ENCODE measurements around the gene ZNF385B.
A peak's percentile ranks its signal among the peaks of the same experiment; 100 is the strongest.

The ZNF385B gene

DNA sequence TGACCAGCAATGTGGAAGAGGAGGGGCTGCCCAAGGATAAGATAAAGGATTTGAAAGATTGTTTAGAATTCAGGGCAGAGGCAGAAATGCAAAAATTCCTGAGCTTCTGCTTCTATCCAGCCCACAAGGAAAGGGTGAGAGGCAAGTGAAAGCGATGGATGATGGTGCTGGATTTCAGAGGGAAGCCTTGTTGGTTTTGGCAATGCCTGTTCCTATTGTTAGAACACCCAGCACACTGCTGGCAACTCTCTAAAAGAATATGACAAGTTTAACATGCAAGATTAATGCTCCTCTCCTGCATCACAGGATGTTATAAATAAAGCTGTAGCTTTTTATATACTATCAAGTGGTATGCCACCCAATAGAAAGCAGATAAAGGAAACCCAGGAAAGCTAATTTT, 92.6 kb downstream of the ZNF385B start:
- TF ChIP-seq, protein P1, sequence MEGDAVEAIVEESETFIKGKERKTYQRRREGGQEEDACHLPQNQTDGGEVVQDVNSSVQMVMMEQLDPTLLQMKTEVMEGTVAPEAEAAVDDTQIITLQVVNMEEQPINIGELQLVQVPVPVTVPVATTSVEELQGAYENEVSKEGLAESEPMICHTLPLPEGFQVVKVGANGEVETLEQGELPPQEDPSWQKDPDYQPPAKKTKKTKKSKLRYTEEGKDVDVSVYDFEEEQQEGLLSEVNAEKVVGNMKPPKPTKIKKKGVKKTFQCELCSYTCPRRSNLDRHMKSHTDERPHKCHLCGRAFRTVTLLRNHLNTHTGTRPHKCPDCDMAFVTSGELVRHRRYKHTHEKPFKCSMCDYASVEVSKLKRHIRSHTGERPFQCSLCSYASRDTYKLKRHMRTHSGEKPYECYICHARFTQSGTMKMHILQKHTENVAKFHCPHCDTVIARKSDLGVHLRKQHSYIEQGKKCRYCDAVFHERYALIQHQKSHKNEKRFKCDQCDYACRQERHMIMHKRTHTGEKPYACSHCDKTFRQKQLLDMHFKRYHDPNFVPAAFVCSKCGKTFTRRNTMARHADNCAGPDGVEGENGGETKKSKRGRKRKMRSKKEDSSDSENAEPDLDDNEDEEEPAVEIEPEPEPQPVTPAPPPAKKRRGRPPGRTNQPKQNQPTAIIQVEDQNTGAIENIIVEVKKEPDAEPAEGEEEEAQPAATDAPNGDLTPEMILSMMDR (IDR thresholded peaks at IDR 0.05; ENCODE audit: insufficient read depth, low read depth, low read length, missing control alignments) = no peak
- no peak overlapping the region for H3K4me3 ChIP-seq (ENCODE audit: low read depth, low read length)
- no peak for DNase-seq (ENCODE audit: low read depth)

DNA sequence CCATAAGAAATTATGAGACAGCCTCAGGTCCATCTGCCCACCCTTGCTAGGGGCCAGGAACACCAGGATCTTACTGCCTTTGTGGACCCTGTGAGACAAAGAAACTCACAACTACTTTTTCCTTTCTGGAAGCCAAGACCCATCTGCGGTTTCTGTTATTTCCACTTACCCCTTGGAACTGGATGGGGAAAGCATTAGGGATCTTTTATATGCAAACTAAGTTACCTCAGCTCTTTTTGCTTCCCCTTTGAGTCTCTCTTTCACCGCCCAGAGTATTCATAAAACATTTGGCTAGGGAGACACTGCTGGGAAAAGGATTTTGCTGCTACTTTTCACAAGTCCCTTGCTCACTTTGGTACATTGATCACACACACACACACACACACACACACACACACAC, 95.7 kb downstream of the ZNF385B start:
- TF ChIP-seq, protein P1 (IDR thresholded peaks at IDR 0.05; ENCODE audit: insufficient read depth, low read depth, low read length, missing control alignments) = no peak
- H3K4me3 ChIP-seq (ENCODE audit: low read depth, low read length) = no peak overlapping the region
- no peak for DNase-seq (ENCODE audit: low read depth)

DNA sequence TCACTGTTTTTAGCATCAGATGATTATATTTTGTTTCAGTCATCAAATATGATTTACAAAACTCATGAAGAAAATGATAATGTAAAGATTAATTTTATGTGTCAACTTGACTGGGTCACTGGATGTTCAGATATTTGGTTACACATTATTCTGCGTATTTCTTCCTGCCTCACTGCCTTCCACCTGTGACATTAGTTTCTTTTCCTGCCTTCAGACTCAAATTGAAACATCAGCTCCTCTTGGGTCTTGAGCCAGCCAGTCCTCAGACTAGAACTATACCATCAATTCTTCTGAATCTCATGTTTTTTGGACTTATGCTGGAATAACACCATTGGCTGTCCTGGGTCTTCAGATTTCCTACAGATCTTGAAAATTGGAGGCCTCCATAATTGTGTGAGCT, 96.7 kb downstream of the ZNF385B start:
- DNase-seq (ENCODE audit: low read depth) = peak; percentile 17
- TF ChIP-seq, protein P1 (IDR thresholded peaks at IDR 0.05; ENCODE audit: insufficient read depth, low read depth, low read length, missing control alignments) = no peak
- H3K4me3 ChIP-seq (ENCODE audit: low read depth, low read length) = no peak overlapping the region

DNA sequence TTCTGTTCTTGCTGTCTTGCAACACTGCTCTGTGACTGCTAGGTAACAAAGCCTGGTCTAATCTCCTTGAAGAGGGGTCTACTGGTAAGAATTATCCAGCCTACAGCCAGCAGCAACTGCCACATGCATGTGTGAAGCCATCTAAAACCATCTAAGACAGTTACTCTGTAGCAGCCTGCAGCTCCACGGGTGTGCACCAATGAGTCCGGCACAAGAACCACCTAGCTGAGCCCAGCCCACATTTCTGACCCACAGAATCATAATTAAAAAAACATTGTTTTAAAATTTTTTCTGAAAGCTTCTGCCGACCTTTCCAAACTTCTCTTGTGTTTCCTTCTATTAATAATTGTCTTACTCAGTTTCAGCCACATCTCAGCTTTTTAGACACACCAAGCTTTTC, 102.8 kb downstream of the ZNF385B start:
- no peak overlapping the region for H3K4me3 ChIP-seq (ENCODE audit: low read depth, low read length)
- DNase-seq (ENCODE audit: low read depth) = no peak
- TF ChIP-seq, protein P1 (IDR thresholded peaks at IDR 0.05; ENCODE audit: insufficient read depth, low read depth, low read length, missing control alignments) = no peak

DNA sequence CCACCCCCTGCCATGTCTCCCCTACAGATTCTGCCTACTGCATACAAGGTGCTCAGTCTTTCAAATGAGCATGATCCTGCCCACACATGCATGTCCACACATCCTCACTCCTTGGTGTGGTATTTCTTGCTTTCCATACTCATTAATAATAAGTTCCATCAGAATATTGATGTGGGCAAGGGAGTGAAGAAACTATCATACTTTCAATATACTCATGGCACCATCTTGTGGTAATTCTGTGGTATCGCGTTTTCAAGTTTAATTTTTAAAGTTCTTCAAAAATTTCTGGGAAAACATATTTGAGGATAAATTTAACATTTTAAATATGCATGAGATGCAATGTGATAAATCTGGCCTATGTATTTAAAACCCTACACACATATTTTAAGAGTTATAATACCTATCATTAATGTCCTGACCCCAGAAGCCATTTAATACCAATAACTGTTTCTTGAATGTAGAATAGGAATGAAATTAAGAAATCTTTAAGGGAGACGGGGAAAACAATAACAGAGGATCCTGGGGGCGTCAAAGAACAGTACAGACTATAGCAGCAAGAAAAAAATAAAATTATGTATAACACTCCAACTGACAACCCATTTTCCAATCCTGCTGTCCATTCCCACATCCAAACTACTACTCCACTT, 110.1 kb downstream of the ZNF385B start:
- DNase-seq (ENCODE audit: low read depth) = peak; percentile 10
- TF ChIP-seq, protein P1 (IDR thresholded peaks at IDR 0.05; ENCODE audit: insufficient read depth, low read depth, low read length, missing control alignments) = peak; percentile 40
- no peak overlapping the region for H3K4me3 ChIP-seq (ENCODE audit: low read depth, low read length)

DNA sequence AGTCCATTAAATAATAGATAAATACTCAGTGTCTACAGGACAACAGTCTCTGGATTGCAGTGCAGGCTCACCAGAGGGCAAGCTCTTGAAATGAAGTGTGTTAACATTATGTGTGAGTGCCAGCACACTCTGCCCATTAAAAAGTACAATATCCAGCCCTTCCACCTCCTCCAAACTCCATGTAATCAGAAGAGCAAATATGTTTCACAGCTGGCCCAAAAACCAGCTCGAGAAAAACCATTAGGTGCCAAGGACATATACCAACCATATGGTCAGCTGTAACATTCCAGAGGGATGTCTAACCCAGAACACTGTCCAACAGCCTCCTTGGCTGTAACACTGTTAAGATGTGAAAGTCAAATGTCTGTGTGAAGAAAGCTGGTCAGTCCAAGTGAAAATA, 112.2 kb downstream of the ZNF385B start:
- DNase-seq (ENCODE audit: low read depth) = no peak
- TF ChIP-seq, protein P1 (IDR thresholded peaks at IDR 0.05; ENCODE audit: insufficient read depth, low read depth, low read length, missing control alignments) = no peak
- no peak overlapping the region for H3K4me3 ChIP-seq (ENCODE audit: low read depth, low read length)

DNA sequence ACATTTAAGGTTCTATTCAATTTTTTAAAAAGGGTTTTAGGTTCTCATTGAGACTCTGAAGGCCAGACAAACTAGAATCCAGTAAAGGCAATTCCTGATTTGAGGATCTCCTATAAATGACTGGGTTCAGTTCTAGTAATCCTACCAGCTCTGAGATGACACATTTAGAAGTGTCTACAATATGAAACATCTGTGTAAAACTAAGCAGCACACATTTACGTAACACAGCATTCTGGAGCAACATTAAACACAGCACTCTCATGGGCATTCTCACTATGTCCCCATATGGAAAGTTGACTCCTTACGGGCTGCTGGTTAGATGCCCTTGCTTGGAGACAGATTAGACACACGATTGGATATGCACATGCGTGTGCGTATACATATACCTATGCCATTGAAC, 114.4 kb downstream of the ZNF385B start:
- no peak for DNase-seq (ENCODE audit: low read depth)
- TF ChIP-seq, protein P1 (IDR thresholded peaks at IDR 0.05; ENCODE audit: insufficient read depth, low read depth, low read length, missing control alignments) = no peak
- H3K4me3 ChIP-seq (ENCODE audit: low read depth, low read length) = no peak overlapping the region

Data from GM12865 (cell line).